HCEC 1CT (cell line): ENCODE measurements around the gene GRID2.

Source experiments
- DNase-seq: peaks from one replicate; pipeline ENCODE4 v3.0.0-alpha.2; 2017

The GRID2 gene

DNA sequence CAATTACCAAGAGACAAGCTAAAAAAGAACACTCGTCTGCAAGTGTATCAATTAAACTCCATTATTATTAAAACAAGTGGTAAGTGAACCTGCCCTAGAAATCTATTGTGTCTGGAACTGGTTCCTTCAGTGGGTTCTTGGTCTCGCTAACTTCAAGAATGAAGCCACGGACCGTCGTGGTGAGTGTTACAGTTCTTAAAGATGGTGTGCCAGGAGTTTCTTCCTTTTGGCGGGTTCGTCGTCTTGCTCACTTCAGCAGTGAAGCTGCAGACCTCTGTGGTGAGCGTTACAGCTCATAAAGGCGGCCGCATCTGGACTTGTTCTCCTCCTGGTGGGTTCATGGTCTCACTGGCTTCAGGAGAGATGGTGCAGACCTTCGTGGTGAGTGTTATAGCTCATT is 231.8 kb downstream of the GRID2 start:
- DNase-seq: no peak

DNA sequence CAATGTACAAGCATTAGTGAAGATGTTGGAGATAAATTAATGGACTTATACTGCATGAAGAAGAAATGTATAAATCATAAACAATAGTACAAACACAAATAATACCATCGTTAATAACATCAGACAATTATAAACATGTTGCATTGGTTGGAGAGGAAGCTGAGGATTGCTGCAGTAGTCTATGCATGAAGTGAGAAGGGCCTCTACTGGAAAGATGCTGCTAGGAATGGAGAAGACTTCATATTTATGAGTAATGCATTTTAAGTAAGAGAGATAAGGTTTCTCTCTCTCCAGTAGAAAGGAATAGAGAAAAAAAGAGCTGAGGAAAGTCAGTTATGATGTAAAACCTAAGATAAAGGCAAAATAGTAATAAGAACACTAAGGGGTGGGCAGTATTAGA is 247.8 kb downstream of the GRID2 start:
- no peak for DNase-seq

DNA sequence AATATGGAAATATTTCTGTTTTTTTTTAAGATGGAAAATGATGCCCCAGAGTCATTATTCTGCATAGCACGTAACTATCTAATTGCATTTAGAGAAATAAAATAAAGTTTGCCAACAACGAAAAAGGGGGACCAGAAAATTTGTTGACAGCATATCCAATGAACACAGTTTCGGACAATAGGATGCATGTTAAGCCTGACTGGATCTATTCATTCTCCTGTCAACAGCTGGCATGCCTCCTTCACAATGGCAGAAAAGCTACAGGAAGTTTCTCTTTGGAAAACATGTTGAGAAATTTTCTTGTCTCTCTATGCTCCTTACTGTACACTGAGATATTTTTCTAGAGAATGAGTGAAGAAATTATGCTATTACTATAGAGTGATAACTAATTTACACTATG is 262.5 kb downstream of the GRID2 start:
- no peak for DNase-seq

DNA sequence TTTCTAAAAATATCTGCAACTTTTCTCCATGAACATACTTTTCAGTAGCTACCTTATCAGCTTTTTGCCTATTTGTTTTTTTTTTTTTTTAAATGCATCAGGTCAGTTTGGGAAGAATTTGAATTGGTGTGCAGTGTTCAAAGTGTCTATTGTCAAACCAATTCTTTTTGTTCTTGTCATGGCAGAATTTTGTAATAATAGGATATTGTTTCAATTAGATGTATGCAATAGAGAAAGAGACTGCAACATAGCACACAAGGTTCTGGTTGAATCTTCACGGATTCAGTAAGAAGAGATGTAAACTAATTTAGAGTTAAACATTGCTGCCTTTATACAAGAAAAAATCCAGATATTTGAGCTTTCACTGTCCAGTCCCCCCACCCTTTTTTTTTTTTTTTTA is 277.1 kb downstream of the GRID2 start:
- no peak for DNase-seq

DNA sequence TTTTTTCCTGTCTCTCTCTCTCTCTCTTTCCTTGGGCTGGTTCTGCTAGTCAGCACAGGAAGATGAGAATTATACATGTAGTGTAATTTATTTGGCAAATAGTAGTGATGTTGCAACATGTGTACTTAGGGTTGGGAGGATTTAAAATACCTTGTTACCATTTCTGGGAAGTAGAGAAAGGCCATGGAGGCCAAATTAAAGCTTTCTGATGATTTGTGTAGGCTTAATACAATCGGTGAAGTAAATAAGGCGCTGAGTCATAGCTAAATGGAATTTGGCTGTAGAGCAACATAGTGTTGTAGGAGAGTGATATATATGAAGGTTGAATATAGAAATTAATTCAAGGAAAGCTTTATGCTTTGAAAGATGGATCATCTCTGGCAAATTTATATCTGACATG is 295.3 kb downstream of the GRID2 start:
- DNase-seq: peak; percentile 0

DNA sequence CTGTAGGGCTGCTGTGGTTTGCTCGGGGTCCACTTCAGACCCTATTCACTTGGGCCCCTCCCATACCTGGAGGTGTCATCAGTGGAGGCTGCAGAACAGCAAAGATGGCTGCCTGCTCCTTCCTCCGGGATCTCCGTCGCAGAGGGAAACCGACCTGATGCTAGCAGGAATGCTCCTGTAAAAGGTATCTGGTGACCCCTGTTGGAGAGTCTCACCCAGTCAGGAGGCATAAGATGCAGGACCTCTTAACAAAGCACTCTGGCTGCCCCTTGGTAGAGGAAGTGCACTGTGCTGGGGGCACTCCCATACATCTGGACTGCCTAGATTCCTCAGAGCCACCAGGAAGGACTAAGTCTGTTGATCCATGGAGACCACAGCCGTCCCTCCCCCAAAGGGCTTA is 296.9 kb downstream of the GRID2 start:
- no peak for DNase-seq

DNA sequence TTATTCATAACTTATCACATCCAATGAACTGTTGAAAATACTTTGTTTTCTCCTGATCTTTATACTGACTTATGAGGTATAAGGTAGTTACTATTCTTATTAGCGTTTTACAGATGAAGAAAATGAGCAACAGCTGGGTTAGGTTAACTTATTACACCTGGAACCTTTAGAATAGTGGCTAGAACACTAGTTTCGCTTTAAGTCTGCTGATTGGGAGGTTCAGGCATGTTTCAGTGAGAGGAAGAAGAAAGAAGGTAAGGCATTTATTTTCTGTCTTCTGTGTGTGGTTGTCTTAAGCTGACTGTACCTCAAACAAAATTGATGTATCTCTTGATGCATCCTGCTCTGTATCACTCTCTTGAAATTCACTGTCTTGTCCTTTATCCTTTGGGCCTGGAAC is 302.5 kb downstream of the GRID2 start:
- no peak for DNase-seq

DNA sequence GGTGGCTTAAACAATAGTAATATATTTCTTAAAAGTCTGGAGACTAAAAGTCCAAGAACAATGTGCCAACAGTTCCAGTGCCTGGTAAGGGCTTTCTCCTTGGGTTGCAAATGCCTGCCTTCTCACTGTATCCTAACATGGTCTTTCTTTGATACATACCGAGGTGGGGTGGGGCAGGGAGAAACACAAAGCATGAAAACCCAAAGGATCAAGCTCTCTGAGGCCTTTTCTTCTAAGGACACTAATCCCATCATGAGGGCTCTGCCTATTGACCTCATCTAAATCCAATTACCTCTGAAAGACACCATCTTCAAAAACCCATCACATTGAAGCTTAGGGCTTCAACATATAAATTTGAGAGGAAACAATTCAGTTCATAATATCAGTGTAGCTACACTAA is 311.3 kb downstream of the GRID2 start:
- DNase-seq: no peak

DNA sequence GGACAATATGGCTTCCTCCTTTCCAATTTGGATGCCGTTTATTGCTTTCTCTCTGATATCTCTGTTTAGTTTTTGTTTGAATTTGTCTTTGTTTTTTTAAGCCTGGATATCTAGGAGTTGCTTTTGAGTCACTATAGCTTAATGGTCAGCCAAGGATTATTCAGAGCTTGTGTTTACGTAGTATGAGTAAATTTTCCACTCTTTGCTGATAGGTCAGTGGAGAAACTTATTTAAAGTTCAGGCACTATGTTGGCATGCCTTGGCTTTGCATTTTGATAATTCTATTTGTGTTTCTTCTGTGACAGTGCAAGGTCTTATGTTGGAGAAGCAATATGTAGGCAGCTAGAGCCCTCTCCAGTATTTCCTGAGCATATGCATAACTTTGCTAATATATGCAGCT is 315.2 kb downstream of the GRID2 start:
- no peak for DNase-seq

DNA sequence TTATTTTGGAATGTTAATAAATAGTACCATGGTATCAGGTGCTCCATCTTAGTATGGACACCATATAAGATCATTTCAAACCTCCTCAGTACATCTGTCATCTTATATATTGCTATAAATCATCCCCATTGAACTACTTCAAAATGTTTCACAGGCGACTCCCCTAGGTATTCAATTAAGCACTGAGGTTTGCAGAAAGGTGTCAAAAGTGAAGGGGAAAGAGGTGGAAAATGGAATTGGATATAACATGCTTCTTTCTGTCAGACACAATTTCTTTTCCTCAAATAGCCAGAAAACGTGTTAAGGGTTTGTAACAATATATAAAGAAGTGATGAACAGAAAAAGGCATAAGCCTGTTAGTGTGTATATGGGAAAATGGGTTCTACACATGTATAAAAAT is 325.5 kb downstream of the GRID2 start:
- DNase-seq: no peak

DNA sequence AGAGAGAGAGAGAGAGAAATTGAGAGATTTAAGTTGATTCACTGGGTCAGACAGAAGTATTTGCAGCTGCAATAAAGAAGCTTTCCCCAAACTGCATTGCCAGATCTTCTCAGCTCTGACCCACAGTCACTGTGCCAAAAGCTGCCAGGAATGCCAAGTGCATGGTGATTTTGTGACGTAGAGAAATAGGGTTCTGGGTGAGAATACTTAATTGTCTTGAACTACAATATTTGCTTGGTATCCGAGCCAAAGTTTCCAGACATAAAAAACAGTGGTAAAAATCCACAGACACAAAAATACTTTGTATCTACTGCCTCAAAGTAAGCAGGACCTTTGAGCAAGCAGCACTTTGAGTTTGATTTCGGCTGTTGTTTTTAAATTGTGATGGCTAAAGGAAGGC is 331.1 kb downstream of the GRID2 start:
- DNase-seq: no peak

DNA sequence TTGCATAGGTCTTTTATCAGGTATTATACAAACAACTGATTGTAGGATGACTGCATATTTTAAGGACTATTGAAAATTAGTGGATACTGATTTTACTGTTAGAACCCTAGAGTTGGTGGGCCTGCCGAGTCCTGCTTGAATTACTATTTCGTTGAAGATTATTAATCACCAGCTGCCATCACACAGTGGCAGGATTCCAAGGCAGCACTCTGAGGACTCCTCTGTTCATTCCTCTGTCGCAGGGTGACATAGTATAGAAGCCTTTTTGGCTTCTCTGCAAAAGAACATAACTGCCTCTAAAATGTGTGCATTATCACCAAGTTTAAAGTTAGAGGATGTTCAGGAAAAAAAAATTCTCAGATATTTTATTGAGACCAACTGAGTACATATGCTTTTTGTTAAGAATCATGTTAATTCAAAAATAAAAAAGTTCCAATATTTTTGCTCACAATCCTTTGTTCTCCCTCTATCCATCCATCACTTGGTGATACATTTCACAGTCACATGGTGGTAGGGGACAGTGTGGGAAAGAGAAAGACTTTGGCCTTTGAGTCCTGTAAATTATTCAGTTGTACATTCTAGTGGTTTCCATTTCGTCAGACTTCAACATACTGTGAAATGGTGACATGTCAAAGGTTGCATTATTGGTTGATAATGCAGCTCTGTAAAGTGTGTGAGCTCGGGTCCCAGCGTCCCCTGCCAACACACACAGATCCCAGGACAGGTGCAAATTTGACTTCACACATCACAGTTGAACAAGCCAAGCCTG is 332.5 kb downstream of the GRID2 start:
- DNase-seq: no peak

DNA sequence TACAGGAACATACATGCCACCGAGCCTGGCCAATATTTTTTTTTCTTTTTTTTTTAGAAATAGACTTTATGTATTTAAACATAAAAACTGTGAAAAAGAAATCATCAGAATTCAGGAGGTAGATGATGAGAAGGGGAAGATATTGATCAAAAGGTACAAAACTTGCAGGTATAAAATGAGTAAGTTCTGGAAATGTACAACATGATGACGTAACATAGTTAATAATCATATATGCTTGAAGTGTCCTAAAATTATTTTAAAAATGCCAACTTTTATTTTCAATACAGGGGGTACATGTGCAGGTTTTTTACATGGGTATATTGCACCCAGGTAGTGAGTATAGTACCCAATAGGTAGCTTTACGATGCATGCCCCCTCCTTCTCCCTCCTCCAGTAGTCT is 337.6 kb downstream of the GRID2 start:
- DNase-seq: no peak

DNA sequence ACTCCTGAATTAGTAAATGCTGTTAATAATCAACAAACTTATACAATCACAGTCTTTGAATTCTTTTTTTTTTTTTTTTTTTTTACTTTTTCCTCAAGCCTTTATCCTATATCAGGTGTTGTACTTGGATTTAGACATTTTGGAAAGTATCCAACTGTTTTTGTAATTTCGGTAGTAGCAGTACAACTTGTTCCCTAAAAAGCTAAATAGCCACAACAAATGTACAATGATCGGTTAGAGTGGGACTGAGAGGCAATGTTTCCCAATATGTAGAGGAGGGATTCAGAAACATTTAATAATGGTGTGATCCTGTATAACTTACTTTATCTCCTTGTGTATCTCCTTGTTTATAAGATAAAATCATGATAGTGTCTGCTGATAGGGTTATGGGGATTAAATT is 343.1 kb downstream of the GRID2 start:
- DNase-seq: no peak

DNA sequence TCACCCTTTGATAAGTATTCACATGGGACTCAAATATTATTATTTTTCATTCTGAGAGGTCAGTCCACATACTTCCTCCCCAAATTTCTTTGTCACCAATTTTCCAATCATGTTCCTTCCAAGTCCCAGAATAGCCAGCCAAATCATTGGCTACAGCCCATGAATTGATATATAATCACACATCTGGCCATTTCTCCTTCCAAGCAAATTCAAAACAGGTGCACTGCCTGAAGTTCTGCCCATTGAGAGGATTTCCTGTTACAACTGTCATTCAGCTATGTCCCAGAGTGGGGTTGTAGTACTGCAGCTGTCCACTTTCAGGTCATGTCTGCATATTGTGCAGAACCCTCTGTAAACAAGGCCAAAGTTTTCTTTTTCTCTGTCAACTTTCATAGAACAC is 347.8 kb downstream of the GRID2 start:
- no peak for DNase-seq

DNA sequence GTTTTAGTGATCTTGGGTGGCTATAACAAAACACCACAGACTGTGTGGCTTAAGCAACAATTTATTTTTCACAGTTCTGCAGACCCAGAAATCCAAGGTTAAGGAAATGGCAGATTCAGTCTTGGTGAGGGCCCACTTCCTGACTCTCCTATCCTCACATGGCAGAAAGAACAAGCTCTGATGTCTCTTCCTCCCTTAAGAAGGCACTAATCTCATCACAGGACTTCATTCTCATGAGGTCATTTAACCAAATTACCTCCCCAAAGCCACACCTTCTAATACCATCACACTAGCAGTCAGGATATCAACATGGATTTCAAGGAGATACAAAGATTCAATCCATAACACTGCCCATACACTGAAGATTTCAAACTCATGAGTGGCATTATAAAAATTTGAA is 350.3 kb downstream of the GRID2 start:
- DNase-seq: no peak

DNA sequence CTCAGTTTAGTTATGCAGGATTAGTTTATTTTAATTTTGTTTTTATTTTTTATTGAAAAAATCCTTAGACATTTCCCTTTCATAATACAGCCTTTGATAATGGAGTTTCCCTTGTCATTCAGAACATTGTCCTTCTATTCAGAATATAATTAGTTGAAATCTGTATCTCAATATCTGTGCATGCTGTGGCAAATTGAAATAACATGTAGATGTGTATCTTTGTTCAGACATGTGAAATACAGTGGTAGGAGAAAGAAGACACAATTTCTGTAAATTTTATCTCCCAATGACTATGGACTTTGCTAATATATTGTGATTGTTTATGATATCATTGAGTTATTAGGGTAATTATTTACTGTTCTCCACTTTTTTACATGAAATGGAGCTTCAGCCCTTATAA is 353.9 kb downstream of the GRID2 start:
- DNase-seq: no peak

DNA sequence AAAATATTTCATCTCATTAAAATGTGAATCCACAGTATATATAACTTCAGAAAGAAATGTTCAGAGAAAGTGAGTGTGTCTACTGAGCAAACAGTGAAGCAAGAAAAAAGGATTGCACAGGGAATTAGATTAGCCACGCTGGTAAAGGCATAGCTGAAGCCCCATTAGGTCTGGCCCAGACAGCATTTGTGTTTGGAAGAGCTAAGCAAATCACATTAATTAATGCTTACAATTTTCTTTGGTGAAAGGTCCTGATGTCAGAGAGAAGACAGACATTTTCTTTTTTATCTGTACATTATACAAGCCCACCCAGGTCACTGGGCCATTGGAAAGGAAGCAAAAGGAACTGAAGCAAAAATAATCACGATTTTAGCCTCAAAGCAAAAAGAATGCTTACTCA is 354.6 kb downstream of the GRID2 start:
- no peak for DNase-seq

DNA sequence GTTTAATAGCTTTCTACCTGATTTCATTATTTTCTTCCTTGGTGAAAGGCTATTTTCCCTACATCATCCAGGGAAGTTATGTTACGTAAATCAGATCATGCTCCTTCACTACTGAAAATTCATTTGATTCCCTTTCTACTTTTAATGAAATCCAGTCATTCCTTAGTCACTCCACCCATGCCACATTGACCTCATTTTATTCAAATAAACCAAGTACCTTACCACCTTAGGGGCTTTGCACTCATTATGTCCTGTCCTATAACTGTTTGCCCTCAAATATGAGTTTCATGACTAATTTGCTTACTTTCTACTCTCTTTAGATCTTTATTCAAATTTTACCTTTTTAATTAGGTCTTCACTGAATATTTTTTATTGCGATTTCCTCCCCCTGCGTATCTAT is 374.0 kb downstream of the GRID2 start:
- no peak for DNase-seq

DNA sequence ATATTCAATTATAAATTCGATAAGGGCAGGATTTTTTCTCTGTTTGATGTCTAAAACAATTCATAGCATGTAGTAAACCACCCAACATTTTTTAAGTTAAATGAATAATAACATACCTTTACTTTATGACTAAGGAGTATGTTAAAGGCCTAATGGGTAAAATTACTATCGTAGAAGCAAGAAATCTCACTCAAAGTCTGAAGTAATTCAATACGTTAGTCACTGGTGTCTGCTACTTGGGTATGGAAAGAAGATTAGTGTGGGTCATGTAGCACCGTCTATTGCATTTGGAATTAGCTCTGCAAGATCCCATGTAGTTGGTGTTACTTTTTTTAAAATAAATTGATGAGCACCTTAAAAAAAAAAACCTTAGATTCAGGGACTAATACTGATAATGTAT is 374.5 kb downstream of the GRID2 start:
- DNase-seq: no peak

DNA sequence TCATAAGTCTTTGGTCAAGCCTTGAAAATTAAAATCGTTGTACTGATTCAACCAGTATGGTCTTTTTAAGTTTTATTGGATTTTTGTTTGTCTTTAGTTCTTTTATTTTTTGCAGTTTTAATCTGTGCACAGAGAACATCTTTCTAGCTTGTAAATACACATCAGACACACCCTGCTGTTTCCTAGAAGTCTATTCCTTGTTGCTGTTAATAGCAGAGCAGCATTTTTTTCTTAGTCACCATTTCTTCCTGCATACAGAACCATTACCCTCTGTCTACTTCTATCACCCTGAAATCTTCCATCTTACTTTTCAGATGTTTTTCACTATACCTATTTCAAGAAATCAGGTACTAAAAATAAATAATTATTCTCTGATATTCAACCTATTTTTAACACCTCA is 375.4 kb downstream of the GRID2 start:
- DNase-seq: no peak

DNA sequence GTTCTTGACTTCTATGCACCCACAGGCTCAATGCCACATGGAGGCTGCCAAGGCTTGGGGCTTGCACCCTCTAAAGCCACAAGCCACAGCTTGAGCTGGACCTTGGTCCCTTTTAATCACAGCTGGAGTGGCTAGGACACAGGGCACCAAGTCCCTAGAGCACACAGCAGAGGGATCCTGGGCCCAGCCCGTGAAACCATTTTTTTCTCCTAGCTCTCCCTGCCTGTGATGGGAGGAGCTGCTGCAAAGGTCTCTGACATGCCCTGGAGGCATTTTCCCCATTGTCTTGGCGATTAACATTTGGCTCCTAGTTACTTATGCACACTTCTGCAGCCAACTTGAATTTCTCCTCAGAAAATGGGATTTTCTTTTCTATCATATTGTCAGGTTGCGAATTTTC is 410.9 kb downstream of the GRID2 start:
- no peak for DNase-seq

DNA sequence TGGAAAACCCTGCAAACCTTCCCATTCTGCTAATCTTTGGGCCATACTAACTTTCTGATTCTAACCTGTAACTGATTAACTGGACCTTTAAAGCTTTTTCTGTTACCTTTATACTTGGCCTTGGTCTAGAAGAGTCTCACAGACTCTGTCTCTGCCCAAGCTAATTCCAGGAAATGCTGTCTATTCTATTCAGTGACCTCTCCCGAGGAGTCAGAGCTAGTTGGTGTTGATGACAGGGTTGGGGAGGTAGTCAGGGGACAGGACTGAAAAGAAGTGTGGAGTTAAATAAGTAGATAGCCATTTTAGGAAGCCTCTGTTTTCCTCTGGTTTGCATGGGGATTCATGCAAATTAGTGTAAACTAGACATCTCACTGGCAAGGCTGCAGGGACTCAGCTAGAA is 429.5 kb downstream of the GRID2 start:
- no peak for DNase-seq

DNA sequence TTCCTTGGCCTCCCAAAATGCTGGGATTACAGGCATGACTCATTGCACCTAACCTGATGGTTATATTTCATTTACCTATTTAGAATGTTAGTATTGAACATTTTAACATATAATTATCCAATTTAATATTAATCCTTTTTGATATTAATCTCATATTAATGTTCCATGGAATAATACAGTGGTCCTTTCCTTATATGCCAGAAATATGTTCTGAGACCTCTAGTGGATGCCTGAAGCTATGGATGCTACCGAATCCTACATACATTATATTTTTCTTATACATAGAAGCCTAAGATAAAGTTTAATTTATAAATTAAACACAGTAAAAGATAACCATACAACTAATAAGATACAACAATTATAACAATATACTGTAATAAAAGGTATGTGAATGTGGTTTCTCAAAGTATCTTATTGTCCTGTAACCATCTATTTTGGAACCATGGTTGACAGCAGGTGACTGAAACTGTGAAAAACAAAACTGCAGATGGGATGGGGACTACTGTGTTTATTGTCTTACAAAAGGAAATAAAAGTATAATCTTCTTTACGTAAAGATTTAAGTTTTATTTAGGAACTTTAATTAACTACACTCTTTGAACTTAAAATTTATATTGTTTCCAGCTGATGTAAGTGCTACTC is 431.4 kb downstream of the GRID2 start:
- DNase-seq: no peak

DNA sequence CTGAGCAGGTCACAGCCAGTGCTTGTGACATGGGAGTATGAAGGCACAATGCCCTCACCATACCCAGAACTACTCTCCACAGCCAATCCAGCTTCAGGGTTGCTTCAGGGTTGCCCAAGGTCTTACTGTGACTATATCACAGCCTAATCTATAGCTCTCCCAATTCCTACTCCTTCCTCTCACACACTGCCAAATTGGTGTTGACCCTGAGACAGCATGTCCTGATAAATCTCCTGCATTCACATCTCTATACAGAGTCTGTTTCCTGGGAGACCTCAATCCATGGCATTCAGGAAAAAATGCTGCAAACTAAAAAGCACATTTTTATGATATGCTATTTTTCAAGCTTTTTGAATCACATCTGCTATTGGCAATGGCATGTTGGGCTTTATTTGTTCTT is 456.7 kb downstream of the GRID2 start:
- DNase-seq: no peak
